Measurements from ENCODE around the gene FNDC3B. TPM values are rescaled to one million over a fixed set of nuclear protein-coding genes. Genes with fewer than 3 reads are reported as not detected.

Gene FNDC3B
- total RNA-seq, 1 experiment from 2014 or later = 22.9 TPM

DNA sequence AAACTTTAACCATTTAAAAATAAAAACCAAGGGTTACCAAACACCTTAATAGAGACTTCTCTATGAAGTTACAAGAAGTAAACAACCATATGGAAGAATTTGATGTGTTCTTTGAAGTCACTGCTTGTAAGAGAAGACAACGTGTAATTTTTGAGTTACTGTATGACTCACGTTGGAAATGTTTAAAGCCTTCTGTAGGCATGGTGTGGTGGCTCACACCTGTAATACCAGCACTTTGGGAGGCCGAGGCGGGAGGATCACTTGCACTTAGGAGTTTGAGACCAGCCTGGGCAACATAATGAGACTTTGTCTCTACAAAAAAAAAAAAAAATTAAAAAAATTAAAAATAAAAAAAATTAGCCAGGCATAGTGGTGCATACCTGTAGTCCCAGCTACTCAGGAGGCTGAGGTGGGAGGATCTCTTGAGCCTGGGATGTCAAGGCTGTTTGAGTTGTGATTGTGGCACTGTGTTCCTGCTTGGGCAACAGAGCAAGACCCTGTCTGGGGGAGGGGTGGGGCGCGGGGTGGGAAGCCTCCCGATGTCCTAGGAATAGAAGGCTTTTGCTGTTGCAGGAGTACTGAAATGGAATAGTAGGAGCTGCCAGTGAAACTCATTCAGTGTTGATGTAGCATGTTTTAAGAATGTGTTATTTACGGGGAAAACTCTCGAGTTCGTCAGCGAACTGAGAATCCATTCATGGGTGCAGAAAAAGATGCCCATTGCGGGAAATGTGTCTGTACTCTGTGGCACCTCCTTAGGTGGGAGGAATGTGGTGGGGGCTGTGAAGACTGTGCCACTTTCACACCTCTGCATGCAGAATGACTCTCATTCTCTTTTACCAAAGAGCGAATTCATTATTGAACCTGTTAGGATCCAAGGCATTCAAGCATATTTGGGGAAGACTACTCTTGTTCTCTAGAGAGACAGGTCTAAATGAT, 134.2 kb downstream of the FNDC3B start:
- no peak for DNase-seq (ENCODE audit: low spot score)
- in situ Hi-C loops (cut with HindIII; ENCODE audit: low sequenced_read_pairs) = no loop called here

- in situ Hi-C loops (cut with HindIII; ENCODE audit: low sequenced_read_pairs) = loop anchor here (5.0 kb wide), 1 partner anchor 63 kb away; no protein-coding TSS in a partner anchor
Observed at GRCh38 chr3:172174513-172175253, 135.3 kb downstream of the FNDC3B start.

GRCh38 chr3:172175254-172175599, 135.8 kb downstream of the FNDC3B start:
- in situ Hi-C loops (cut with HindIII; ENCODE audit: low sequenced_read_pairs) = loop anchor here (5.0 kb wide), 1 partner anchor 62 kb away; no protein-coding TSS in a partner anchor
- no peak for DNase-seq (ENCODE audit: low spot score)

More at GRCh38 chr3:172174513-172175253, 135.3 kb downstream of the FNDC3B start:
- no peak for DNase-seq (ENCODE audit: low spot score)

DNA sequence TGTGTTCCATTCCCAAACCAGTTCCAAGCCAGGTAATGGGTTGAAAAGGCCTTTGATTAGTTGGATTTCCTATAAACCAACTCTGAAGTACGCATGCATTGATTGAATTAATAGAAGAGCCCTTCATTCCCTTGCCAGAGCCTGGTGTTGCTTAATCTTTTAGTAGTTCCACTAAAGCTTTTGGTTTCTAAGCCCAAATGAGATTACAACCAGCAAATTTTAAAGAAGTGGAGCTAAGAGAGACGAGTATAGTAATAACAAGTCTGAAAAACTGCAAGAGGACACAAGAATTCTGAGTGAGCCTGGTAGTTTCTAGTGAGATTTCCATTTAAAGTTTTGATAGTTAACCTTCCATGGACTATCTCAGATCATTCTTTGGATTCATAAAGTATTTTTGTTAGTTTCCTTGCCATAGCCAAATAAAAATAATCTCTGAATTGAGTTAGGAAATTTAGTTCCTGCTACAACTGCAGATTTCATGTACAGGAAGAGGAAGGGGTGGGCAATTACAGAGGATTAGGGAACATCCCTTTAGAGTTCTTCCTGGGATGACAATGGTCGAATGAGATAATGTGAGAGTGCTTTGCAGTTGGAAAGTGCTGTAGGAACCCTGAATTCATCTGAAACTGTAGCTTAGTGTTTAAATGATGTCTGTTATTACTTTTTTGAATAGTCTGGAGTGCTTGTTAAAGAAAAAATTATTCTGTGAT, 136.8 kb downstream of the FNDC3B start:
- DNase-seq (ENCODE audit: low spot score) = no peak
- in situ Hi-C loops (cut with HindIII; ENCODE audit: low sequenced_read_pairs) = loop anchor here (5.0 kb wide), 1 partner anchor 61 kb away; no protein-coding TSS in a partner anchor

DNA sequence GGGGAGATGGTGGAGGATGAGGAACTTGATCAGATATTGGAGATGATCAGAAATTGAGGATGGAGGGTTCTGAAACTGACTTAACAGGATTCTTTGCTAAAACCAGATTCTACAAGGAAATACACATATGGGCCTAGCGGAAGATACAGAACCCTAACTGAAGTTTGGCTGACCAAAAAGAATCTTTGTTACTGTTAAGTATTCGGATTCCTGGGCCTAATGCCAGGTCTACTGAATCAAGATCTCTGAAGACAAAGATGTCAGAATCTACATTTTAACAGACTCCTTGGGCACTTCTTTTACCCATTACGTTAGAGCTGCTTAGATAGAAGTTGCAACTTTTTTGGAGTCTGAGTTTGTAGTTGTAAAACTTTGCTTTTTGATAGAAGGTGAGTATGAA, 137.7 kb downstream of the FNDC3B start:
- in situ Hi-C loops (cut with HindIII; ENCODE audit: low sequenced_read_pairs) = loop anchor here (5.0 kb wide), 1 partner anchor 60 kb away; no protein-coding TSS in a partner anchor
- no peak for DNase-seq (ENCODE audit: low spot score)

DNA sequence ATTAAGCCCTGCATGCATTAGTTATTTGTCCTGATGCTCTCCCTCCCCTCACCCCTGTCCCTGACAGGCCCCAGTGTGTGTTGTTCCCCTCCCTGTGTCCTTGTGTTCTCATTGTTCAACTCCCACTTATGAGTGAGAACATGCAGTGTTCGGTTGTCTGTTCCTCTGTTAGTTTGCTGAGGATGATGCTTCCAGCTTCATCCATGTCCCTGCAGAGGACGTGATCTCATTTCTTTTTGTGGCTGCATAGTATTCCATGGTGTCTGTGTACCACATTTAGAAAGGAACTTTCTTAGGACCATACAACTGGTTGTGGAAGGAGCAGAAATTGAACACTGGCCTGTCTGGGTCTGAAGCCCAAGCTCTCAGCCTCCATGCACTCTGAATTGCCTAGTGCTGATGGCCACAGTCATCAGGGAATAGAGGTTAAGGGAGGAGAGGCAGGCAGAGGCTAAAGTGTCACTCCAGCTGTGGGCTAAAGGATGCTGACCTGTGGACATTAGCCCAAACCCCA, 138.5 kb downstream of the FNDC3B start:
- DNase-seq (ENCODE audit: low spot score) = no peak
- in situ Hi-C loops (cut with HindIII; ENCODE audit: low sequenced_read_pairs) = loop anchor here (5.0 kb wide), 1 partner anchor 59 kb away; no protein-coding TSS in a partner anchor

GRCh38 chr3:172179680-172180399, 140.5 kb downstream of the FNDC3B start:
- DNase-seq (ENCODE audit: low spot score) = no peak

DNA sequence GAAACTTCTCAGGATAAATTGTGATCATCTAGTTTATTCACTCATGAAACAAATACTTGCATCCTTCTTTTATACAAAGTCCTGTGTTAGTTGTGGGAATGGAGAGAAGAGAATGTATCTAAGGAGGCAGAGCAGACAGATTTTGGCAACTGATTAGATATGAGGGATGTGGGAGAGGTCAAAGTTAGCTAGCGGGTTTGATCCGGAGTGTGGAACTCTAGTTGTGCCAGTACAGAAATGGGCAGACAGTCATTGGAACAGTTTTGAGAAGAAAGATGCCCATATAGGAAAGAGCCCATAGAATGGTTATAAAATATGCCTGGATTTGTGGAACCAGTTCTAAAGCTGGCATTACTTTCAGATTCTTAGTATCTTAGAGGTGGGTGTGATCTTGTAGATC, 141.1 kb downstream of the FNDC3B start:
- in situ Hi-C loops (cut with HindIII; ENCODE audit: low sequenced_read_pairs) = no loop called here
- DNase-seq (ENCODE audit: low spot score) = no peak

More at GRCh38 chr3:172179680-172180399, 140.5 kb downstream of the FNDC3B start:
- in situ Hi-C loops (cut with HindIII; ENCODE audit: low sequenced_read_pairs) = loop anchor here (5.0 kb wide), 1 partner anchor 57 kb away; no protein-coding TSS in a partner anchor

- DNase-seq (ENCODE audit: low spot score) = no peak
- in situ Hi-C loops (cut with HindIII; ENCODE audit: low sequenced_read_pairs) = no loop called here
Observed at GRCh38 chr3:172181932-172182586, 142.7 kb downstream of the FNDC3B start.

DNA sequence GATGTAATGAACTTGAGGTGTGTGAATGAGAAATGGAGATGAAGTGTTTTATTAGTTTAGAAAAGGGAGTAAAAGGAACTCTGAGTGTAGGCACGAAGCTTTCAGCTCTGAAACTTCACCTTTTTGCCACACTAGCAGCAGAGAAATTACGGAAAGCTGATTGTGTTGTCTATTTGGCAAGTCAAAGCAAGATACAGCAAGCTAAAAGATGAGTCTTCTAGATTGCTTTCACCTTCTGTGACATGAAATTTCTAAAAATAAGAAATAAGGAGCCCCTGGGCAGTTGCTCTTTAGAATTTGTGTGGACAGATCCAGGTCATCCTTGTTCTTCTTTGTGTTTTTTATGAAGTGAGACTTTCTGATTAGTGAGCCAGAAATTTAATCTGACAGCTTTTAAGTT, 143.4 kb downstream of the FNDC3B start:
- no peak for DNase-seq (ENCODE audit: low spot score)
- in situ Hi-C loops (cut with HindIII; ENCODE audit: low sequenced_read_pairs) = no loop called here

- in situ Hi-C loops (cut with HindIII; ENCODE audit: low sequenced_read_pairs) = no loop called here
- no peak for DNase-seq (ENCODE audit: low spot score)
Observed at GRCh38 chr3:172184106-172184822, 144.9 kb downstream of the FNDC3B start.

DNA sequence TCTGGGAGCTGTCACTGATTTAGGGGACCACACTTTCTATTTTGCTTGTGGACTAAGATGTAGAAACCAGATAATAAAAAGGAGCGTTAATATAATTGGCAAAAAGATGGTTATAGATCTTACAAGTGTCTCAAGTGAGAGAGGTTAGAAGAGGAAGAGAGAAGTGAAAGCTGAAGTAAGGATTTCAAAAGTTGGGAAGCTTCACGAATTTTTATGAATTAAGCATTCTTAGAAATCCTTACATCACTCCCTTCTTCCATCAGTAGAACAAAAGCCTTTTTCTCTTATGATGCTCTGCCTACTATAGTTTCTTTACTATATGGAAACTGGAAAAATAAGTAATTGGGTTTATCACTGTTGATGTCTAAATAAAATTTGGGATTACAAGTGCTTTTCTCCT, 146.5 kb downstream of the FNDC3B start:
- in situ Hi-C loops (cut with HindIII; ENCODE audit: low sequenced_read_pairs) = no loop called here
- DNase-seq (ENCODE audit: low spot score) = no peak

- no peak for DNase-seq (ENCODE audit: low spot score)
- in situ Hi-C loops (cut with HindIII; ENCODE audit: low sequenced_read_pairs) = no loop called here
Observed at GRCh38 chr3:172186607-172187006, 147.2 kb downstream of the FNDC3B start.

DNA sequence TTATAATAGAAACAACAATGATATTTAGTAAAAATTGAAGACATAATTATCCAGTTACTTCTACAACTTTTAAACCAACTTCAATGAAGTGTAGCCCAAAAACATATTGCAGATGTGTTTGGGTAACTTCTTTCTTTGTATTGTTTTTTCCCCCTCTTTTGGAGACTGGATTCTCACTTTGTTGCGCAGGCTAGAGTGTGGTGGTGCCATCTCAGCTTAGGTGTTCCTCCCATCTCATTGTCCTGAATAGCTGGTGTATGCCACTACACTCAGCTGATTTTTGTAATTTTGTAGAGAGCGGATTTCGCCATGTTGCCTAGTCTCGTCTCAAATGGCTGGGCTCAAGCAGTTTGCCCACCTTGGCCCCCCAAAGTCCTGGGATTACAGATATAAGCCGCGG, 148.1 kb downstream of the FNDC3B start:
- no peak for DNase-seq (ENCODE audit: low spot score)
- in situ Hi-C loops (cut with HindIII; ENCODE audit: low sequenced_read_pairs) = no loop called here

GRCh38 chr3:172188511-172188910, 149.1 kb downstream of the FNDC3B start:
- in situ Hi-C loops (cut with HindIII; ENCODE audit: low sequenced_read_pairs) = no loop called here
- no peak for DNase-seq (ENCODE audit: low spot score)

GRCh38 chr3:172189213-172189612, 149.8 kb downstream of the FNDC3B start:
- in situ Hi-C loops (cut with HindIII; ENCODE audit: low sequenced_read_pairs) = no loop called here

GRCh38 chr3:172189987-172190603, 150.7 kb downstream of the FNDC3B start:
- no peak for DNase-seq (ENCODE audit: low spot score)
- in situ Hi-C loops (cut with HindIII; ENCODE audit: low sequenced_read_pairs) = no loop called here

More at GRCh38 chr3:172189213-172189612, 149.8 kb downstream of the FNDC3B start:
- no peak for DNase-seq (ENCODE audit: low spot score)
